Hippocampal formation (tissue), 2 donors: ENCODE results near the gene AKNAD1.
"Not testable (repeated sequence)": the region's sequence is repeated elsewhere in the genome, so short reads cannot be mapped to it uniquely, and the experiment has no call there.

Source experiments
- DNase-seq, 2 donors: peaks; one replicate each; lab custom pipeline; 2025; lab: John Stamatoyannopoulos, UW

The AKNAD1 gene

DNA sequence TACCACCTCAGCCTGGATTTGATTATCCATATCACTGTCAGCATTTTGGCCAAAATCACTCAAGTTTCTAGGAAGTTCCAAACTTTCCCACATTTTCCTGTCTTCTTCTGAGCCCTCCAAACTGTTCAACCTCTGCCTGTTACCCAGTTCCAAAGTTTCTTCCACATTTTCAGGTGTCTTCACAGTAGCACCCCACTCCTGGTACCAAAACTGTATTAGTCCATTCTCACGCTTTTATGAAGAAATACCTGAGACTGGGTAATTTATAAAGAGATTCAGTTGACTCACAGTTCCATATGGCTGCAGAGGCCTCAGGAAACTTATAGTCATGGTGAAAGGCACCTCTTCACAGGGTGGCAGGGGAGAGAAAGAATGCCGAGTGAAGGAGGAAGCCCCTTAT is 71.0 kb downstream of the AKNAD1 start:
- no peak for DNase-seq

DNA sequence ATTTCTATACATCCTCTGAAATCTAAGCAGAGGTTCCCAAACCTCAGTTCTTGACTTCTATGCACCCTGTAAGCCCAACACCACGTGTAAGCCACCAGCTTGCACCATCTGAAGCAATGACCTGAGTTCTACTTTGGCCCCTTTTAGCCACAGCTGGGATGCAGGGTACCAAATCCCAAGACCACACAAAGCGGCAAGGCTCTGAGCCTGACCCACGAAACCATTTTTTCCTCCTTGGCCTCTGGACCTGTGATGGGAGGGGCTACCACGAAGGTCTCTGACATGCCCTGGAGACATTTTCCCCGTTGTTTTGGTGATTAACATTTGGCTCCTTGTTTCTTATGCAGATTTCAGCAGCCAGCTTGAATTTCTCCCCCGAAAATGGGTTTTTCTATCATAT is 71.6 kb downstream of the AKNAD1 start:
- no peak for DNase-seq

- DNase-seq = not testable (repeated sequence)
These were observed 75.3 kb downstream of the AKNAD1 start for GRCh38 chr1:108781575-108781944.

- no peak for DNase-seq
These were observed 75.8 kb downstream of the AKNAD1 start for GRCh38 chr1:108780937-108781574.

- no peak for DNase-seq
These were observed 77.4 kb downstream of the AKNAD1 start for GRCh38 chr1:108779455-108779854.

DNA sequence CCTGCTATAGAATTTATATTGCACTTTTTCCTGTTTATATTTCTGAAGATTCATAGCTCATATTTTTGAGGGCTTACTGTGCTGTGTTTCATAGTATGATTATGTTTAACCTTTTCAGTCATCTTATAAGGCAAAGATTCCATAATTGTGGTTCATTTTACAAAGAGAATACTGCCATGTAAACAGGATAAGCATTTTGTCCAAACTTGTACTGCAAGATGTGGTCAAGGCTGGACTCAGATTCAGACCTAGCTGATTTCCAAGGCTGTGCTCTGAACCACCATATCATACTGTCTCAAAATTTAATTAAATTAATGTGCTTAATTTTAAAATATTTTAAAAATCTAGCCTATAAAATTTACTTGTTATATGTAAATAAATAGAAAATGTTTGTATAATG is 79.1 kb downstream of the AKNAD1 start:
- DNase-seq = no peak

GRCh38 chr1:108767708-108768107 is 89.2 kb downstream of the AKNAD1 start:
- DNase-seq = no peak

DNA sequence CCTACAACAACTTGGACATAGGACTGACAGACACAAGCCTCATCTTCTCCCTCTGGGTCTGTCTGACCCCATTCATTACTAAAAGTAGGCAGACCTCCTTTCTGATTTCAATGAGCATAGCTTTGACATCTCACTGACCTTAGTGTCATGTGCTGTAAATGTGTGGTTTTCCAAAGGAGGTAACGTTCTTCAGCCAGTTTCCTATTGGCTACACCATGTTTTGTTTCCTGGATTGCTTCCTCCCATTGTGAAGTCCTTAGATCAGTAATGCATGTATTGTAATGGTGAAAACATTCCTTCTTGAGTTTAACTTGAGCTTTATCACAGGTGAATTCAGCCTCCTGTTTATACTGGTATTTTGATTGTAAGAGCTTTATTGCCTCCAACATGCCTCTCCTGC is 89.8 kb downstream of the AKNAD1 start:
- DNase-seq = no peak
